ENCODE results near the gene KIR3DL3. TPM values are rescaled to one million over a fixed set of nuclear protein-coding genes. Genes with fewer than 3 reads are reported as not detected.

The KIR3DL3 gene
- total and polyA plus RNA-seq, 2 donors (not counting 1 experiment from before 2014, with no cell fraction given): not detected

- Histone ChIP-seq H3K36me3 (replicated peaks in 1 of 2; ENCODE audit: control extremely low read depth in 1 of 2, control insufficient read depth in 1 of 2, extremely low read depth in 1 of 2, insufficient read depth in 2 of 2, low read length in 1 of 2) (no peaks in the 10 kb centered on the region), H3K79me2 (ENCODE audit: control insufficient read depth, insufficient read depth, low read length) (no peaks in the 10 kb centered on the region), H4K20me1 (ENCODE audit: control insufficient read depth, insufficient read depth, low read length, poor library complexity, severe bottlenecking) (no peaks in the 10 kb centered on the region), H3K9ac (ENCODE audit: low read length) (no peak overlapping the region), H3K4me3 (ENCODE audit: control extremely low read depth in 1 of 5, extremely low read depth in 1 of 5, insufficient read depth in 1 of 5, low read depth in 2 of 5, low read length in 4 of 5) (no peak overlapping the region), H3K27me3 (replicated peaks in 1 of 4; ENCODE audit: control extremely low read depth in 1 of 4, control insufficient read depth in 3 of 4, insufficient read depth in 4 of 4, low read length in 3 of 4) (peaks cover 0 to 17% (median 5%) of the 10 kb centered on the region in 4 experiments), H3K9me3 (ENCODE audit: control extremely low read depth in 1 of 3, control insufficient read depth in 2 of 3, insufficient read depth in 1 of 3, low read length in 2 of 3) (peaks cover 0 to 3% (median 0%) of the 10 kb centered on the region in 3 donors), H3K4me1 (ENCODE audit: control insufficient read depth in 2 of 2, insufficient read depth in 2 of 2, low read length in 2 of 2) (peaks cover 0 to 3% of the 10 kb centered on the region in 2 donors), H3K4me2 (replicated peaks; ENCODE audit: low read depth, low read length, poor library complexity, severe bottlenecking) (no peak overlapping the region), H3K27ac (ENCODE audit: low read length in 2 of 2) (no peak overlapping the region), H2AFZ (ENCODE audit: insufficient read depth, low read depth, low read length, poor library complexity, severe bottlenecking) (no peak overlapping the region)
- POLR2A ChIA-PET: no interaction called here
- no peak overlapping the region for H3K4me3 Mint-ChIP-seq
- peaks cover 3% of the 10 kb centered on the region for H3K4me1 Mint-ChIP-seq
- 96% methylated on average over 6 of the region's 9 CpGs for WGBS (ENCODE audit: insufficient coverage)
- CTCF ChIA-PET: no interaction called here
- H3K9me3 Mint-ChIP-seq (ENCODE audit: insufficient read depth): no peaks in the 10 kb centered on the region
- no peak for DNase-seq
- TF ChIP-seq CTCF (IDR thresholded peaks at IDR 0.05) (no peak), EZH2 (IDR thresholded peaks at IDR 0.05; ENCODE audit: borderline replicate concordance, insufficient read depth, low read depth, low read length, poor library complexity, severe bottlenecking) (no peak)
- no peak for ATAC-seq (ENCODE audit: low read depth)
- intact Hi-C loops (cut with micrococcal nuclease): no loop called here
- no peak overlapping the region for H3K27ac Mint-ChIP-seq
- H3K27me3 Mint-ChIP-seq: peaks cover 40% of the 10 kb centered on the region
Observed at GRCh38 chr19:54691582-54692297, 32.5 kb upstream of the KIR3DL3 start.

- no peak overlapping the region for H3K4me2 ChIP-seq (replicated peaks; ENCODE audit: low read depth, low read length, poor library complexity, severe bottlenecking)
- H3K27ac ChIP-seq (ENCODE audit: low read length in 2 of 2): no peak overlapping the region
- H2AFZ ChIP-seq (ENCODE audit: insufficient read depth, low read depth, low read length, poor library complexity, severe bottlenecking): no peak overlapping the region
- peaks cover 0 to 19% (median 5%) of the 10 kb centered on the region in 4 experiments for H3K27me3 ChIP-seq (replicated peaks in 1 of 4; ENCODE audit: control extremely low read depth in 1 of 4, control insufficient read depth in 3 of 4, insufficient read depth in 4 of 4, low read length in 3 of 4)
- H3K4me1 ChIP-seq (ENCODE audit: control insufficient read depth in 2 of 2, insufficient read depth in 2 of 2, low read length in 2 of 2): peaks cover 0 to 3% of the 10 kb centered on the region in 2 donors
- Mint-ChIP-seq H3K27ac (no peak overlapping the region), H3K4me1 (peaks cover 3% of the 10 kb centered on the region), H3K4me3 (no peak overlapping the region), H3K9me3 (ENCODE audit: insufficient read depth) (no peaks in the 10 kb centered on the region), H3K27me3 (peaks cover 35% of the 10 kb centered on the region)
- no peak overlapping the region for H3K9ac ChIP-seq (ENCODE audit: low read length)
- ChIA-PET CTCF (no interaction called here), POLR2A (no interaction called here)
- no peak for DNase-seq
- H3K79me2 ChIP-seq (ENCODE audit: control insufficient read depth, insufficient read depth, low read length): no peaks in the 10 kb centered on the region
- H3K4me3 ChIP-seq (ENCODE audit: control extremely low read depth in 1 of 5, extremely low read depth in 1 of 5, insufficient read depth in 1 of 5, low read depth in 2 of 5, low read length in 4 of 5): no peak overlapping the region
- no peaks in the 10 kb centered on the region for H4K20me1 ChIP-seq (ENCODE audit: control insufficient read depth, insufficient read depth, low read length, poor library complexity, severe bottlenecking)
- peaks cover 0 to 3% (median 0%) of the 10 kb centered on the region in 3 donors for H3K9me3 ChIP-seq (ENCODE audit: control extremely low read depth in 1 of 3, control insufficient read depth in 2 of 3, insufficient read depth in 1 of 3, low read length in 2 of 3)
- no peak for ATAC-seq (ENCODE audit: low read depth)
- 70% methylated on average over 4 of the region's 4 CpGs for WGBS (ENCODE audit: insufficient coverage)
- intact Hi-C loops (cut with micrococcal nuclease): no loop called here
- no peak for TF ChIP-seq CTCF (IDR thresholded peaks at IDR 0.05)
- no peak for TF ChIP-seq EZH2 (IDR thresholded peaks at IDR 0.05; ENCODE audit: borderline replicate concordance, insufficient read depth, low read depth, low read length, poor library complexity, severe bottlenecking)
- H3K36me3 ChIP-seq (replicated peaks in 1 of 2; ENCODE audit: control extremely low read depth in 1 of 2, control insufficient read depth in 1 of 2, extremely low read depth in 1 of 2, insufficient read depth in 2 of 2, low read length in 1 of 2): no peaks in the 10 kb centered on the region
Observed at GRCh38 chr19:54692298-54692615, 32.0 kb upstream of the KIR3DL3 start.

Data from B cell (primary cell).